Omental fat pad (tissue), 4 donors: ENCODE data around the gene CENPP. TPM values are rescaled to one million over a fixed set of nuclear protein-coding genes. Genes with fewer than 3 reads are reported as not detected.

Experiments used
- ATAC-seq: fragments of 150-250 bp; one replicate; pipeline ENCODE4 v1.9.1; 2016; ENCODE audit warnings: mild to moderate bottlenecking, moderate library complexity; ENCODE audit not compliant: low FRiP score
- DNase-seq: peaks from one replicate; pipeline ENCODE4 v3.0.0-alpha.2; 2019; ENCODE audit warnings: low spot score
- total RNA-seq, 4 donors: library from RNA; depleted of rRNA; stranded (reverse); fragments of >200 nt; gene quantifications; one replicate each; pipeline ENCODE4 v1.1.0, GENCODE V29; 2016
- TF ChIP-seq, protein P1 (sequence below), 3 donors: fragments of 450-650 bp; IDR thresholded peaks; one replicate each; pipeline ENCODE4 v1.5.1; 2016 to 2017; ENCODE audit warnings: antibody characterized with exemption in 3 of 3, mild to moderate bottlenecking in 3 of 3, moderate library complexity in 2 of 3

The CENPP gene
- total RNA-seq, 4 donors from 2014 or later: 1.2 to 7.0 (median 5.6) TPM

- TF ChIP-seq, protein P1, sequence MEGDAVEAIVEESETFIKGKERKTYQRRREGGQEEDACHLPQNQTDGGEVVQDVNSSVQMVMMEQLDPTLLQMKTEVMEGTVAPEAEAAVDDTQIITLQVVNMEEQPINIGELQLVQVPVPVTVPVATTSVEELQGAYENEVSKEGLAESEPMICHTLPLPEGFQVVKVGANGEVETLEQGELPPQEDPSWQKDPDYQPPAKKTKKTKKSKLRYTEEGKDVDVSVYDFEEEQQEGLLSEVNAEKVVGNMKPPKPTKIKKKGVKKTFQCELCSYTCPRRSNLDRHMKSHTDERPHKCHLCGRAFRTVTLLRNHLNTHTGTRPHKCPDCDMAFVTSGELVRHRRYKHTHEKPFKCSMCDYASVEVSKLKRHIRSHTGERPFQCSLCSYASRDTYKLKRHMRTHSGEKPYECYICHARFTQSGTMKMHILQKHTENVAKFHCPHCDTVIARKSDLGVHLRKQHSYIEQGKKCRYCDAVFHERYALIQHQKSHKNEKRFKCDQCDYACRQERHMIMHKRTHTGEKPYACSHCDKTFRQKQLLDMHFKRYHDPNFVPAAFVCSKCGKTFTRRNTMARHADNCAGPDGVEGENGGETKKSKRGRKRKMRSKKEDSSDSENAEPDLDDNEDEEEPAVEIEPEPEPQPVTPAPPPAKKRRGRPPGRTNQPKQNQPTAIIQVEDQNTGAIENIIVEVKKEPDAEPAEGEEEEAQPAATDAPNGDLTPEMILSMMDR (IDR thresholded peaks at IDR 0.05): no peak
- ATAC-seq (no peak), DNase-seq (no peak)
Measured at GRCh38 chr9:92615790-92616189, 290.0 kb downstream of the CENPP start.

GRCh38 chr9:92616199-92616641 lies 290.5 kb downstream of the CENPP start:
- no peak for DNase-seq
- TF ChIP-seq, protein P1 (IDR thresholded peaks at IDR 0.05): no peak
- ATAC-seq: peak; percentile 52

DNA sequence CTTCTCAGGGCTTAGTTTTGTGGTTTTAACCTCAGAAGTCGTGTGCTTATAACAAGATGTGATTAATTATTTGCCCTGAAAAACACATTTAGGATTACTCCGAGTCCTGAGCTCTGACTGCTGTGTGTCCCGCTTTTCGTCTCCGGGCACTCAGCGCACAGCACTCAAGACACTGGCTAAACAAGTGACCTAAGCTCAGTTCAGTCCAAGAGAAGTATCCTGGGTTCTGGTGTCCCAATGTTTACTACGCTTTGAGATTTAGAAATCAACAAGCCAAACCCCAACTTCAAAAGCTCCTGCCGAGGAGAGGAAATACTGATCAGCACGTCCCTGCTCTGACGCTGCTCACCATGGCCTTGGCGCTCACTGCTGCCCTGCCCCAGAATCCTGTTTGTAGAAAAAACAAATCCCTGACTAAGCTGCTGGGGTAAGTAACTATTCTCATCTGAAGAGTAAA lies 290.9 kb downstream of the CENPP start:
- no peak for DNase-seq
- ATAC-seq: peak; percentile 48
- TF ChIP-seq, protein P1 (IDR thresholded peaks at IDR 0.05): no peak

- ATAC-seq (no peak), DNase-seq (no peak)
- TF ChIP-seq, protein P1 (IDR thresholded peaks at IDR 0.05): no peak
Measured at GRCh38 chr9:92617195-92617813, 291.6 kb downstream of the CENPP start.

- ATAC-seq: no peak
- TF ChIP-seq, protein P1 (IDR thresholded peaks at IDR 0.05): no peak
- no peak for DNase-seq
Measured at GRCh38 chr9:92617951-92618510, 292.3 kb downstream of the CENPP start.

GRCh38 chr9:92618633-92619225 lies 293.0 kb downstream of the CENPP start:
- ATAC-seq: no peak
- no peak for DNase-seq
- TF ChIP-seq, protein P1 (IDR thresholded peaks at IDR 0.05): no peak
